ENCODE results near the gene RNF168.
A peak's percentile ranks its signal among the peaks of the same experiment; 100 is the strongest.
"Not testable (repeated sequence)": the region's sequence is repeated elsewhere in the genome, so short reads cannot be mapped to it uniquely, and the experiment has no call there.

The RNF168 gene

DNA sequence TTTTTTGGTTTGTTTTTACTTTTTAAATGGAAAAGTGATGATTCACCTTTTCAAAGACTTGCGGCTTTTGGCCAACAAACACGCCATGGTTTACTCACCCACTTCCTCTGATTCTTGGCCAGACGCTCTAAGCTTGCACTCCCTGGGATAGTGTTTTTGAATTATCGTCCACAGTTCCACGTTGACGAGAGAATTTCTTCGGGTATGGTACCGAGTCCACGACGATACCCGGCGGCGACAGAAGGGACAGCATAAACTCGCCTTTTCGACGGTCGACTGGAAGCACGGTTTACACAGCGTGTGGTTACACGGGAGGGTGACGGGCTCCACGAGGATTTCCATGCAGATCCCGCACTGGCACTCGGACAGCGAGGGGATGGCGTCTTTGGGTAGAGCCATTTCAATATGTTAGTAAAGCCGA, 783 bp downstream of the RNF168 start:
- no peak for TF ChIP-seq ZNF274 (IDR thresholded peaks at IDR 0.05; ENCODE audit: low read depth, low read length)
- H3K4me3 ChIP-seq (ENCODE audit: low read length): peak overlapping the region; percentile 93

DNA sequence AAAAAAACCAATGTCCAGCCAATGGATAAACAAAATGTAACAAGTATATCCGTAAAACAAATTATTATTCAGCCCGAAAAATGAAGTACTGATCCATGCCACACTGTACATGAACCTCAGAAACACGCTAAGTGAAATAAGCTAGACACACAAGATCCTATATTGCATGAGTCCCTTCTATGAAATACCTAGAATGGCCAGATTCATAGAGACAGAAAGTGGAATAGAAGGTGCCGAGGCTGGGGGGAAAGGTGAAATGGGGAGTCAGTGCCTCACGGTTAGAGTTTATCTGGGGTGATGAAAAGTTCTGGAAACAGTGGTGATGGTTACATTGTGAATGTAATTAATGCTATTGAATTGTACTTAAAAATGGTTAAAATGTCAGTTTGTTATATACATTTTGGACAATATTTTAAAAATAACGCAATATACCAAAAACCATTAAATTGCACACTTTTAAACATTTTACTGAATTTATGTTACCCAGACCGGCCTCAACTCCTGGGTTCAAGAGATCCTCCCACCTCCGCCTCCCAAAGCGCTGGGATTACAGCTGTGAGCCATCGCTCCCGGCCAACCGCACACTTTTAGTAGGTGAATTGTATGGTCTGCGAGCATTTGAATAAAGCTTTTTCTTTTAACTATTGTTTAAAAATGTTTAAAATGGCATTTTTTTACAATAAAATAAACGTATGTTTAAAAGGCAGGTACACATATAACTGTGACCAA, 2.1 kb downstream of the RNF168 start:
- peak overlapping the region; percentile 93 for H3K4me3 ChIP-seq (ENCODE audit: low read length)
- TF ChIP-seq ZNF274 (IDR thresholded peaks at IDR 0.05; ENCODE audit: low read depth, low read length): no peak

DNA sequence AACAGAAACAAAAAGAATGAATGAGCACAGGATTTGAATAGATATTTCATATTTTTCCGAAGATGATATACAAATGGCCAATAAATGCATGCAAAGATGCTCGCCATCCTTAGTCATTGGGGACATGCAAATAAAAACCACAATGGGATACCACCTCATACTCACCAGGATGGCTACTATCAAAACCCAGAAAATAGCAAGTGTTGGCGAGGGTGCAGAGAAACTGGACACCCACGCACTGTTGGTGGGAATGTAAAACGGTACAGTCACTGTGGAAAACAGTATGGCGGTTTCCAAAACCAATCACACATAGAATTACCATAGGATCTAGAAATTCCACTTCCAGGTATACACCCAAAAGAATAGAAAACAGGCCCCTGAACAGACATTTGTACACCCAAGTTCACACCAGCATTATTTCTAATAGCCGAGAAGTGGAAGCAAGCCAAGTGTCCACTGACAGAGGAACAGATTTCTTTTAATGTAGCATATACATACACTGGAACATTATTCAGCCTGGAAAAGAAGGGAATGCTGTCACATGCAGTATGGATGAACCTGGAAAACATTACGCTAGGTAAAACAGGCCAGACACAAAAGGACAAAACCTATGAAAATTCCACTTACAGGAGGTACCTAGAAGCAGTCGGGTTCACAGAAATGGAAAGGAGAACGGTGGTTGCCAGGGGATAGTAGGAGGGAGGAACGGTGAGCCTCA, 3.6 kb downstream of the RNF168 start:
- TF ChIP-seq ZNF274 (IDR thresholded peaks at IDR 0.05; ENCODE audit: low read depth, low read length): no peak
- peak overlapping the region; percentile 93 for H3K4me3 ChIP-seq (ENCODE audit: low read length)

DNA sequence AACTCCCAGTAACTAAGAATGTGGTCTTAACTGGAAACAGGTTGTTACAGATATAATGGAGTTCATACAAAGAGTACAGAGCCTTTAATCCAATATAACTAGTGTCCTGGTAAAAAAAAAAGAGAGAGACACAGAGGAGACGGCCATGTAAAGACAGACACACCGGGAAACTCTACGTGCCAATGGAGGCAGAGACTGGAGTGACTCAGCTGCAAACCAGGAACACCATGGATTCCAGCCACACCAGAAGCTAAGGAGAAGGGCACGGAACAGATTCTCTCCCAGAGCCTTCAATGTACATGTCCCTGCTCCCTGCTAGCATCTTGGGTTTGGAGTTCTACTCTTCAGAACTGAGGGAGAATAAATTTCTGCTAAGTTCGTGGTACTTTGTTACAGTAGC, 4.5 kb downstream of the RNF168 start:
- no peak overlapping the region for H3K4me3 ChIP-seq (ENCODE audit: low read length)
- TF ChIP-seq ZNF274 (IDR thresholded peaks at IDR 0.05; ENCODE audit: low read depth, low read length): no peak

DNA sequence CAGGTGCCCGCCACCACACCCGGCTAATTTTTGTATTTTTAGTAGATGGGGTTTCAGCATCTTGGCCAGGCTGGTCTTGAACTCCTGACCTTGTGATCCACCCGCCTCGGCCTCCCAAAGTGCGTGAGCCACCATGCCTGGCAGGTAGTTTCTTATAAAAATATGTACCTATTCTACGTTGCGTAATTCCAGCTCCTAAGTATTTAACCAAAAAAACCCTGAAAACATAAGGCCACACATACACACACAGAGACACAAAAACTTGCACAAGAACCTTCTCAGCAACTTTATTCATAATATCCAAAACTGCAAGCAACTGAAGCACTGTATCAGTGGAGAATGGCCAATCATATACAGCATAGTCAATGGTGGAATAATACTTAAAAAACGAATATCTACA, 5.3 kb downstream of the RNF168 start:
- H3K4me3 ChIP-seq (ENCODE audit: low read length): no peak overlapping the region
- no peak for TF ChIP-seq ZNF274 (IDR thresholded peaks at IDR 0.05; ENCODE audit: low read depth, low read length)

DNA sequence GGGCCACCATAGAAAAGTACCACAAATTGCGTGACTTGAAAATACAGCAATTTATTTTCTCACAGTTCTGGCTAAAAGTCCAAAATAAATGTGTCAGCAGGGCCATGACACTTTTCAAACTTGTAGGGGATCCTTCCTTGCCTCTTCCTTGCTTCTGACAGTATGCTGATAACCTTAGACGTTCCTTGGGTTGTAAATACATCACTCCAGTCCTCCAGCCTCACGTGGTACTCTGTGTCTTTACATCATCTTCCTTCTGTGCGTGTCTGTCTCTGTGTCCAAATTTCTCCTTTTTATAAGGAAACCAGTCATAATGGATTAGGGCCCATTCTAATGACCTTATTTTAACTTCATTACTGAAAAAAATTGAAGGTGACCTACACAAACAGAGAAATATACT, 7.4 kb downstream of the RNF168 start:
- no peak overlapping the region for H3K4me3 ChIP-seq (ENCODE audit: low read length)
- TF ChIP-seq ZNF274 (IDR thresholded peaks at IDR 0.05; ENCODE audit: low read depth, low read length): no peak

DNA sequence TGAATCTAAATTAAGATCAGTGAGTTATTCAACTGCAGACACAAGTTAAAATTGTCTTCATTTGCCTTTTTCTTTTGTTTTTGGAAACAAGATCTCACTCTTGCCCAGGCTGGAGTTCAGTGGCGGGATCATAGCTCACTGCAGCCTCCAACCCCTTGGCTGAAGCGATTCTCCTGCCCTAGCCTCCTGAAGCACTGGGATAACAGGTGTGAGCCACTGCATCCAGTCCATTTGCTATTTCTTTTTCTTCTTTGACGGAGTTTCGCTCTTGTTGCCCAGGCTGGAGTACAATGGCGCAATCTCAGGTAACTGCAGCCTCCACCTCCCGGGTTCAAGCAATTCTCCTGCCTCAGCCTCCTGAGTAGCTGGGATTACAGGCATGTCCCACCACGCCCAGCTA, 10.3 kb downstream of the RNF168 start:
- TF ChIP-seq ZNF274 (IDR thresholded peaks at IDR 0.05; ENCODE audit: low read depth, low read length): no peak
- no peak overlapping the region for H3K4me3 ChIP-seq (ENCODE audit: low read length)

DNA sequence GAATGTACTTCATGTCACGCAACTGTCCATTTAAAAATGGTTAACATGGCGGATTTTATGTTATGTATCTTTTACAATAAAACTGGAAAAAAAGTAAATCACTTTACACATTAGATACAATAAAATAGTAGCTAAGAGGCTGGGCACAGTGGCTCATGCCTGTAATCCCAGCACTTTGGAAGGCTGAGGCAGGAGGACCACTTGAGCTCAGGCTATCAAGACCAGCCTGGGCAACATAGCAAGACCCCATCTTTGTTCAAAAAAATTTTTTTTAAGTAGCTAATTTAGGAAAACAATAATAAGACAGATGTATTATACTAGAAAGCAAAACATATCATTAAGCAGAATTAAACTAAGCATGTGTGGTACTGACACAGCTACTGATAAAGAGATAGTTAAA, 11.5 kb downstream of the RNF168 start:
- TF ChIP-seq ZNF274 (IDR thresholded peaks at IDR 0.05; ENCODE audit: low read depth, low read length): no peak

DNA sequence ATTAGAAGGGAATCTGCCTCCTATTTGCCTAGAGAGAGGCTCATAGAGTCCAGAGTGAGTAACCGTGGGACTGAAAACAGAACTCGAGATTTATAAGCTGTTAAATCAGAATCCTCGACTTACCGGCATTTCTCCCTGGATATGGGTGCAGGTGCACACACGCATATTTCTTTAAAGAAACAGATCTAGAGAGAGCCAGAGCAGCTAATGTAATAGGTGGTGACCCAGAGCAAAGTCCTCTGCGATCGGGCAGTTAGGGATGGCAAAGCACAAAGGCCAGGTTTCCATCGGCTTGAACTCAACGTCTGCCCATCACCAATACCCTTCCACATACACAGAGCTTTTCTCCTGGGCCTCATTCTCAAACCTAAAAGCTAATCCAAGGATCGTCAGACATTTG, 13.8 kb downstream of the RNF168 start:
- H3K4me3 ChIP-seq (ENCODE audit: low read length): no peak overlapping the region
- no peak for TF ChIP-seq ZNF274 (IDR thresholded peaks at IDR 0.05; ENCODE audit: low read depth, low read length)

More for the DNA sequence above, 11.5 kb downstream of the RNF168 start:
- no peak overlapping the region for H3K4me3 ChIP-seq (ENCODE audit: low read length)

DNA sequence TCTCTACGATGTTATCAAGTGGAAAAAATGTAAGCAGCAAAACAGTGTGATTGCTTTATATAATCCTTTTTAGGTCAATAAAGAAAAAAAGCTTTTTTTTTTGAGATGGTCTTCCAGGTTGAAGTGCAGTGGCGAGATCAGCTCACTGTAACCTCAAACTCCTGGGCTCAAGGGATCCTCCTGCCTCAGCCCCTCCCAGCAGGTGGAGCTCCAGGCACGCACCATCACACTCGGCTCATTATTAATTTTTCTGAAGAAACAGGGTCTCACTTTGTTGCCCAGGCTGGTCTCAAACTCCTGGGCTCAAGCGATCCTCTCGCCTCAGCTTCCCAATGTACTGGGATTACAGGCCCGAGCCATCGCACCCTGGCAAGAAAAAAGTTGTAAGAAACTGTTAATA, 17.3 kb downstream of the RNF168 start:
- no peak for TF ChIP-seq ZNF274 (IDR thresholded peaks at IDR 0.05; ENCODE audit: low read depth, low read length)
- H3K4me3 ChIP-seq (ENCODE audit: low read length): no peak overlapping the region

DNA sequence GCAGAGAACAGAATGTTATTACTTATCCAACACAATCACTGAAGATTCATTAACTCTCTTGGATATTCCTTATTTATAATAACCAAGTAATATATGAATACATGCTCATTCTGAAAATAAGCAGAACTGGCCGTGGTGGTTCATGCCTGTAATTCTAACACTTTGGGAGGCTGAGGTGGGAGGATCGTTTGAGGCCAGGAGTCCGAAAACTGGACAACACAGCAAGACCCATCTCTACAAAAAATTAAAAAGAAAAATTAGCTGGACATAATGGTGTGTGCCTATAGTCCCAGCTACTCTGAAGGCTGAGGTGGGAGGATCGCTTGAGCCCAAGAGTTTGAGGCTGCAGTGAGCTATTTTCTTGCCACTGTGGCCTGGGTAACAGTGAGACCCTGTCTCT, 25.9 kb downstream of the RNF168 start:
- TF ChIP-seq ZNF274 (IDR thresholded peaks at IDR 0.05; ENCODE audit: low read depth, low read length): no peak
- H3K4me3 ChIP-seq (ENCODE audit: low read length): no peak overlapping the region

DNA sequence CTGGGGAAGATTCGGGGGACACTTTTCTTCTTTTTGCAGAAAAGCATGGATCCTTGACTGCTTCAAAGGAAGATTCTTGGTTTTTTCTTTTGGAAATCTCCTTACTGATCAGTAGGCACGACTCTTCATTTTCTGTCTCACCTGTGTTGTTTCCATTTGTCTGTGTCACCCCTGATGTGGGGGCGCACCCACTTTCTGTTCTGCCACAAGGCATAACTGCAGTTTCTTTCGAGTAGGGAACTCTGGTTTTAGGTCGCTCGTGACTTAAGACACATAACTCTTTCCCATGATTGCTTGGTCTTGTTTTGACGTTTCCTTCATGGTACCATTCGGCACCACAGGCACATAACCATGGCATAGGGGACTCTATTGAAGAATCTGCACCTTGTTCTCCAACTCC, 31.3 kb downstream of the RNF168 start:
- no peak overlapping the region for H3K4me3 ChIP-seq (ENCODE audit: low read length)
- TF ChIP-seq ZNF274 (IDR thresholded peaks at IDR 0.05; ENCODE audit: low read depth, low read length): no peak

DNA sequence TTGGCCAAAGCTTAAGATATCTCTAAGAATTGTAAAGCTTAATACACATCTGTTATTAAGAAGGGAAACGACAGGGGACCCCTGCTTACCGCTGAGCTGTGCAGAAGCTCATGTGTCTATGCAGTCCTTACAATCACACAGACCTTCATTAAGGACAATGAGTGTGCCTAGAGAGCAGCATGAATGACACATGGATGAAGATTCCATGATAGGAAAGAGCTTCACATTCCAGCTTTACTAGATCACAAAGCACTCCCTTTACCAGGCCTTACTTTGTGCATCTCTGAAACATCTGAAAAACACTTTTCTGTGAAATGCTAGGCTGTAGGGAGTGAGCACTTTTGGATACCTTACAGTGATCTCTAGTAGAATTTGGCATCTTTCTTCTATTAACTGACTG, 32.0 kb downstream of the RNF168 start:
- no peak overlapping the region for H3K4me3 ChIP-seq (ENCODE audit: low read length)
- TF ChIP-seq ZNF274 (IDR thresholded peaks at IDR 0.05; ENCODE audit: low read depth, low read length): no peak

DNA sequence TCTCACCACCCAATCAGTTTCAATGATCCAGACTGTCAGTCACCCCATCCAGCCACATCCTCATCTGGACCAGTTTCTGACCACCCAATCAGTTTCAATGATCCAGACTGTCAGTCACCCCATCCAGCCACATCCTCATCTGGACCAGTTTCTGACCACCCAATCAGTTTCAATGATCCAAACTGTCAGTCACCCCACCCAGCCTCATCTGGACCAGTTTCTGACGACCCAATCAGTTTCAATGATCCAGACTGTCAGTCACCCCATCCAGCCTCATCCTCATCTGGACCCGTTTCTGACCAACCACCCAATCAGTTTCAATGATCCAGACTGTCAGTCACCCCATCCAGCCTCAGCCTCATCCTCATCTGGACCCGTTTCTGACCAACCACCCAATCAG, 33.4 kb downstream of the RNF168 start:
- H3K4me3 ChIP-seq (ENCODE audit: low read length): not testable (repeated sequence)

DNA sequence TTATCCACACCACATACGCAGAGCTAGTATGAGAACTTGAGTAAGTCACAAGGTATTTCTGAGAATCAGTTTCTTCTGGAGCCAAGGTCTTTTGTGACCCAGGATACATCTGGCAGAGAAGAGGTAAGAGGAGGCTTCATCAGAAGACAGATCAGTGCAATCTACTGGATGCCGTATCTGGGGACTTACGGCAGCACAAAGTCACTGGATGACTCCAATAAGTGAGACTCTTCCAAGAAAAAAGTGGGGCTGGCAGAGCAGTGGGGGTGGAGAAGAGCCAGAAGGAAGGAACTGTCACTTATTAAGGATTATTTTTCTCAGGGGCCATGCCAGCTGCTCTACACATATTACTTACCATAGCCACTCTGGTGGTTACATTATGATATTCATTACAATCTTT, 39.8 kb downstream of the RNF168 start:
- no peak for TF ChIP-seq ZNF274 (IDR thresholded peaks at IDR 0.05; ENCODE audit: low read depth, low read length)
- H3K4me3 ChIP-seq (ENCODE audit: low read length): no peak overlapping the region

DNA sequence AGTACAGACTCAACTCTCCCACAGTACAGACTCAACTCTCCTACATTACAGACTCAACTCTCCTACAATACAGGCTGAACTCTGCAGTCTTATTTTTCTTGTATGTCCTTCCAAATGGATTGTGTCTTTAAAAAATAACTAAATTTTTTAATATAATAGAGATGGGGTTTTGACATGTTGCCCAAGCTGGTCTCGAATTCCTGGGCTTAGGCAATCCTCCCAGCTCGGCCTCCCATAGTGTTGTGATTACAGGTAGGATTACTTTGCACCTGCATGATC, 40.2 kb downstream of the RNF168 start:
- no peak overlapping the region for H3K4me3 ChIP-seq (ENCODE audit: low read length)
- no peak for TF ChIP-seq ZNF274 (IDR thresholded peaks at IDR 0.05; ENCODE audit: low read depth, low read length)

DNA sequence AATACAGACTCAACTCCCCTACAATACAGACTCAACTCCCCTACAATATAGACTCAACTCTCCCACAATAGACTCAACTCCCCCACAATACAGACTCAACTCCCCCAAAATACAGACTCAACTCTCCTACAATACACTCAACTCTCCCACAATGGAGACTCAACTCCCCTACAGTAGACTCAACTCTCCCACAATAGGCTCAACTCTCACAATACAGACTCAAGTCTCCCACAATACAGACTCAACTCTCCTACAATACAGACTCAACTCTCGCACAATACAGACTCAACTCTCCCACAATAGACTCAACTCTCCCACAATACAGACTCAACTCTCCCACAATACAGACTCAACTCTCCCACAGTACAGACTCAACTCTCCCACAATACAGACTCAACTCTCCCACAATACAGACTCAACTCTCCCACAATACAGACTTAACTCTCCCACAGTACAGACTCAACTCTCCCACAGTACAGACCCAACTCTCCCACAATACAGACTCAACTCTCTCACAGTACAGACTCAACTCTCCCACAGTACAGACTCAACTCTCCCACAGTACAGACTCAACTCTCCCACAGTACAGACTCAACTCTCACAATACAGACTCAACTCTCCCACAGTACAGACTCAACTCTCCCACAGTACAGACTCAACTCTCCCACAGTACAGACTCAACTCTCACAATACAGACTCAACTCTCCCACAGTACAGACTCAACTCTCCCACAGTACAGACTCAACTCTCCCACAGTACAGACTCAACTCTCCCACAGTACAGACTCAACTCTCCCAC, 40.7 kb downstream of the RNF168 start:
- not testable (repeated sequence) for H3K4me3 ChIP-seq (ENCODE audit: low read length)
